NCI-H1092 treated with DMSO at 0.1 percent for 48 hours (cell line): Measurements from ENCODE around the gene SMOC1.

ENCODE experiments used
- DNase-seq: peaks from one replicate; lab custom pipeline; 2025; lab: John Stamatoyannopoulos, UW

The SMOC1 gene

DNA sequence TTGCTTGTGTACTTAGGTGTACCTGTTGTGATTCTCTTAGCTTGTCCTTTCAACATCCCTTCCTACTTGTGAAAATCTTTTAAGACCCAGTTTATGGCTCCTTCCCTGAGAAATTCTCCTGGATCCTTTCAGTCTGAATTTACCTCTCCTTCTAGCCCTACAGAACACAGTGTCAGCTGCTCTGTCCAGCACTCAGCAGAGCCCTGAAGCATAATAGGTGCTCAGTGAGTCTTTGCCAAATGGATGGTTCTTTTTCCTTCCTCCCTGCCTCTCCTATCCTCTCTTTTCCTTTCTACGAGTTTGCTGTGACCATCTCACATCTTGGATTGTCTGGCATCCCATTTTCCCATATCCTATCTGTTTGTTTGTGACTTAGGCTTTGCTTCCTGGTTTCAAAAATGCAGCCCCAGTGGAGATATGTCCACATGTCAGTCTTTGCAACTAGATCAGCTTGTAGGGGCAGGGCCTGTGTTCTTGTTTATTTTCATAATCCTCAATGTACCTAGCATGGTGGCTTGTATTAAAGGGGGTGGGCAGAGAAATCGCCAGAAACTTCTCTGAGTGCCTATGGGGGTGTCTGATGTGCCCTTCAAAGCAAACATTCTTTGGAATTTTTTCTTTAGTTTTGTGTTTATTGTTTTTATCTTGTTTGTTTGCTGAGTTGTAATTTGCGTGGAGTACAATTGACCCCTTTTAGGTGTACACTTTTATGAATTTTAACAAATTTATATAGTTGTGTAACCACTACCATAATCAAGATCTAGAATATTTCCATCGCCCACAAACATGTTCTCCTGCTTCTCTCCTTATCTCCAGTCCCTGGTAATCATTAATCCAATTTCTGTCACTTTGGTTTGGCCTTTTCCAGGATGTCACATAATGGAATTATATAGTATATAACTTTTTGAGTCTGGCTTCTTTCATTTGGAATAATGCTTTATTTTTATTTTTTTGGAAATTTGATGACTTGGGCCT, 62.8 kb downstream of the SMOC1 start:
- no peak for DNase-seq

DNA sequence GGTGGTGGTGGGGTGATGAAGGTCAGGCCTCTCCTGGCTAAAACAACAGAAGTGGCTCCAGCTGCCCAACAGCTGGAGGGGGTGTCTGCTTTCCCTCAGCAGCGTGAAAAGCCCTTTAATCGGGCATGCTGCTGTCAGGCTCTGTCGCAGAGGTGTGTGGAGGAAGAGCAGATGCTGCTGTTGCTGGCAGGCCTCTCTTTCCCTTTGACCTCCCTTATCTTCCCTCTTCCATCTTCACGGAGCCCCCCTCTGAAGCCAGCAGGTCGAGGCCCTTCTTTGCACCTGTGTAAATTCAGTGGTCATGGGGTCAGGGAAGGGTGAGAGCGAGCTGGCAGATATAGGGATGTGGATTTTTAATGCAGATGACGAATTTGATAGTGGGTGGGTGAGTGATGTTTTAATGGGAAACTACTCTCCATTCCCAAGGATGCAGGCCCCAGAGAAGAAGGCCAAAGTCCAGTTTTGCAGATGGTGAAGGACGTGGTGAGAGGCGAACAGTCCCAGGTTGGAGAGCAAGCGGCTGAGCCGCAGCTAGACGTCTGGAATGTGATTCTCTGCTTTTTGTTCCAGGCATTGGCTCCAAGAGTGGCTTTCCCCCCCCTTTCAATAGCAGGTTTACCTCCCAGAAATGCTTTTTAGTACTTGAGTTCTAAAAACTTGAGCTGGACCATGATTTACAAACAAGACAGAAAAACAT, 64.0 kb downstream of the SMOC1 start:
- no peak for DNase-seq

DNA sequence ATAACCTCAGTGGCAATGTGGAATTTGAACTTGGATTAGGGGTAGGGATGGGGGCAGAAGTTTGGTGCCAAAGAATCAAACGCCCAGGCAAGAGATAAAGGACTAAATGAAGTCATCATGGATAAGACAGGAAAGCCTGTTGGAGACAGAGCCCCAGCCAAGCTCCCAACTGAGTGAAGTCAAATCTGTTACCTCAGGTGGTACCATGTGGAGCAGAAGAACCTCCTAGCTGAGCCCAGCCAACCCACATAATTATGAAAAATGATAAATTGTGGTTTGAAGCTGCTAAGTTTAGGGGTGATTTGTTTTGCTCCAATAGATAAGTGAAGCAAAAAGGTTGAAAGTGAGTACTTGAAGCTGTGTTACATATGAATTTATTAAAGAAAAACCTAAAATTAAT, 66.1 kb downstream of the SMOC1 start:
- no peak for DNase-seq

DNA sequence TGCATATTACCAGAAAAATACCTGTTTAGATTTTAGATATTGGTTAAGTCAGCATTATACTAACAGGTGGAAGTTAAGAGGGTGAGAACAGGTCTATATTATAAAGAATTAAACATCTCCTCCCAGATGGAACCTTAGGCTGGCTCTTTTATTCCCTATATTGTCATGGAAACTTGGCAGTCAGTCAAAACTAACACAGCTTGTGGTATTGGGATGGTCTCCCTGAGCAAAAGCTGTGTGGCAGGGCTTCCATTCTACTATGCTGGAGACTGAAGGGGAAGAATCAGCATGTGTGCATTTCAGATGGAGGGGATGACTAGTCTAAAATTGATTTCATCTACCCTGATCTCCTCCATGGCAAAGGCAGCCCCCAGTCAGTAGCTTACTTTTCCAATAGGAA, 66.7 kb downstream of the SMOC1 start:
- DNase-seq = peak; percentile 60

DNA sequence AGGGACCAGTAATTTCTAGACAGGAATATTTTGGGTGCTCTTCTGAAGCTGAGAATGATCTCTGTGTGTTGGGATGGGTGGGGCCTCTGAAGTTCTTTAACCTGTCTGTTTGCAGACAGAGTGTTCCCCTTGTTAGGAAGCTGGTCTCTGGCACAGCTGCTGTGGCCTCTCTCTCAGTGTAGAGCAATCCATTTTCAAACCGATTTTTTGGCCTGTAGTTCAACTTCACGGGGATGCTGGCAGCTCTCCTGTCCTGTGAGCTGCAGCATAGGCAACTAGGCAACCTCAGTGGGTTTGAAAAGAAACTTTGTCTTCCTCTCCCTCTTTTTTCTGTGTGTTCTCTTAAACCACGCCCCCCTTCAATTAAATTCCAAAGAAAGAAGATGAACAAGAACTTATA, 69.1 kb downstream of the SMOC1 start:
- no peak for DNase-seq

DNA sequence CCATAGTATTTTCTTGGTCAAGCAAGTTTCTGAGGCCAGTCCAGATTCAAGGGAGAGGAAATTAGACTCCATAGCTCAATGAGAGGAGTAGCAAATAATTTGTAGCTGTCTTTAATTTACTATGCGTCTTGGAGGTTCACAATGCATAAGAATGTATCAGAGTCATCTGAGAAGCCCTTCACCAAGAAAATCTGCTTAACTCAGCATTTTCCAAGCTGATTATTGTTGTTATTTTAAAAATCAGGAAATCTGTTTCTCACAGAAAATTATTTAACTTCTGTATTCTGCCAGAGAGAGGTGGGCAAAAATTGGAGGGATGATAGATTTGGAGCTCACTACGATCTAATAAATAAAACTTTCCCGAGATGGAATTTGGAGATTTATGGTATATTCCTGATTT, 72.0 kb downstream of the SMOC1 start:
- no peak for DNase-seq

DNA sequence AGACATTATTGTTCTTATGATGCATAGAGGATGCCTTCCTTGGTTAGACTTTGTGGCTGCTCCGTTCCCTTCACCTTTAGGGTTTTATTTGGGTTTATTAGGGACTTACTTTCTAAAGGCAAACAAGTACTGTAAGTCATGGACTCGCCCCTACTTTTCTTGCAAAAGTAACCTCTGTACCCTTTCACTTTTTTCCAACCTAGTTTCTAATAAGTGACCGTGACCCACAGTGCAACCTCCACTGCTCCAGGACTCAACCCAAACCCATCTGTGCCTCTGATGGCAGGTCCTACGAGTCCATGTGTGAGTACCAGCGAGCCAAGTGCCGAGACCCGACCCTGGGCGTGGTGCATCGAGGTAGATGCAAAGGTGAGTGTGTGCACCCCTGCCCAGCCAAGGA, 72.7 kb downstream of the SMOC1 start:
- DNase-seq = no peak

DNA sequence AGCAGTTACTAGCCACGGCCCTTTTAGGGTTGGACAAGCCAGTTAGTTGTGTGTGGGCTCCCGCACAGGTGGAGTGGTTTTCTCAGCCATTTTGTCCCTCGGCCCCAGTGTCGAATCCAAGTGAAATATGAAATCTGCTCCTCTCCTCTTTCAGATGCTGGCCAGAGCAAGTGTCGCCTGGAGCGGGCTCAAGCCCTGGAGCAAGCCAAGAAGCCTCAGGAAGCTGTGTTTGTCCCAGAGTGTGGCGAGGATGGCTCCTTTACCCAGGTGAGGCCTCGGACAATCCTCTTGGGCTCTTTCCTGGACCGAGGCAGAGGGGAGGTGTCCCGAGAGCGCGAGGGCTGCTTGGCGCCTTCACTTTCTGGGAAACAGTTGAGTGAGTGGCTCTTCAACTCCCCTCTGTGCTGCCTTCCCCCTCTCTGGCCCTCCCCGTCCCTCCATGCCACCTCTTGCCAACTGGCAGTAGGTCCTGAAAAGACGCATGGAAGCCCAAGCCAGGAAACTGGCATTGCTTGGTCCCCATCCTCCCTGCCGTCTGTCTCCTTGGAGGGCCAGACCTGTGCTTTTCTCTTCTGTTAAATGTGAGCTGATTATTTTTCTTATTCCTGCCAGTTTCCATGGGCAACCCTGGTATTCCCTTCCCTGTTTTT, 74.2 kb downstream of the SMOC1 start:
- no peak for DNase-seq

DNA sequence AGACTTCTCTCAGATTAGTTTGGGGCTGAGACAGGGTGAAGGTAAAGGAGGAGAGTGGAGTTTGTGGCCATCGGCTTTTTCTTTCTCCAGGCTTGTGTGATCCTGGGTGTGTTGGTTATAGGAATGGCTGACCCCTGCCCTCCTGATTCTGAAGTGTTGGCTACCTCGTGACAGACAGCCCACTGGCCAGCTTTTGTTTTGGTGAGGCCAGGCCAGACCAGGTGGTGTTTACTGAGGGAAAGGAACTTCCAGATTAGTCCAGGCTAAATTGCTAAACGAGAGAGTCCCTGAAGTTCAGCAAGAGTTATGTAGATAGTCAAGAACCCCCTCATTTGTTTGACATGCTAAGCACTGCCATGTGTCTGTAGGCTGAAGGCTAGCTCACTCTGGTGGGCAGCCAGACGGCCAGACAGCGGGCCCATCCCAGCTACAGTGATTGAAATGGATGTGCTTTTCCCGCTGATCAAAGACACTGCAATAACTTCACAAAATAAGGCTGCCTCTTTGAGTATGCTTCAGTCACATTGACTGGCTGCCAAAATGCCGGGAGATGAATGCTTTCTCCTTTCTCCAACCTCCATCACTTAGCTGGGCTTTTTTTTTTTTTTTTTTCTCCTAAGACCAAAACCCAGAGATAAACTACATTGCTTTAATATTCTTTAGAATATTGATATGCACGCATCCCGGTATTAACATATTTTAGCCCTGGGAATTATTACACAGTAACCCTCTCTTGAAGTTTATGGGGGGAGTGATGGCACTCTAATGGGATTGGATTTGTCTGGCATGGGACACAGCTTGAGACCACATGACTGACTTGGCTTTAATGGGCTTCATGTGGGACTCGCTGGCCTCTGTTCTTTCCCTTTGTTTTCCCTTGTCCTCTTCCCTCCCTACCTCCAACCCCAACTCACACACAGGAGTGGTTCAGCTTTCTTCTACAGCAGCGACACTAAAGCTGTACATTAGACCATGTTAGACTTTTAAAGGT, 76.9 kb downstream of the SMOC1 start:
- DNase-seq = no peak

DNA sequence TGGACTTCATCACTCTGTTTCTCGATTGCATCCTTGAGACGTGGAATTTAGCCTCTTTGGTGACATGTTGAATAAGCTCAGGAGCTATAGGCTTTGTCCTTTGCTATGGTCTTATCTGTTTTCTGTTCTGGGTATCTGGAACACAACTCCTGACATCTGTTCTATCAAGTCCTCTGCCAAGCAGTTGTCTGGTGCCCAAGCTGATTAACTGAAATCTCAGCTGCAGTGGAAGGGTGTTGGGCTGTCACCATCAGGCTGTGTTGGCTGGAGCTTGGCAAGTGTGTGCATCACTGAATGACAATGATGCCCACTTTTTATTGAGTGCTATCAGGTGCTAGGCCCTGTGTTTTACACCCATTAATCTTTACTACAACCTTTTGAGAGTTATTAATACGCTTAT, 77.8 kb downstream of the SMOC1 start:
- DNase-seq = no peak

DNA sequence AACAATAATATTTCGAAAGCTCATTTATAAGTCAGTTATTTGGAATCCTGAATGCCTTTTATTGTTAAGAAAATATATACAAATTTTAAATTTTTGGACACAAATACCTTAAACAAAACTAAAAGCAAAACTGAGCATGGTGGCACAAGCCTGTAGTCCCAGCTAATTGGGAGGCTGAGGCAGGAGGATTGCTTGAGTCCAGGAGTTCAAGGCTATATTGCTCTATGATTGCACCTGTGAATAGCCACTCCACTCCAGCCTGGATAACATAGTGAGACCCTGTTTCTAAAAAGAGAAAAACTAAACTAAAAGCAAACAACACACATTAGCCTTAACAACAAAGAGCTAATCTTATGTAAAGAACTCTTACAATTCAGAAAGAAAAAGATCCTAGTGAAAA, 78.8 kb downstream of the SMOC1 start:
- no peak for DNase-seq

DNA sequence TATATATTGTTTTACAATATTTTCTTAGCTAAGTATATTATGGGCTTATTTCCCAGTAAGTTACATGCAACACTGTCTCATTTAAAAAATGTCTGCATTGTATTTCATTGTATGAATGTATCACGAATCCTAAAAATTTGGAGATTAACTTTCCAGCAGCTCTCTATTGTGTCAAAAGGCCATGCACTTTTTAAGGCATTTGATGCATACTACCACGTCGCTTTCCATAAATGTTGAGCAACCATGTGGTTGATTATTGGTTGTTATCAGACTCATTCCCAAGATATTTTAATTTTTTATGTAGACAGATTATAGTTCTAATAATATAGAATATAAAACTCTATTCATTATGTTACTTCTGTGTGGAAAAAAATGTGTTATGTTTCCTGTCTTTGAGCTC, 79.9 kb downstream of the SMOC1 start:
- no peak for DNase-seq

DNA sequence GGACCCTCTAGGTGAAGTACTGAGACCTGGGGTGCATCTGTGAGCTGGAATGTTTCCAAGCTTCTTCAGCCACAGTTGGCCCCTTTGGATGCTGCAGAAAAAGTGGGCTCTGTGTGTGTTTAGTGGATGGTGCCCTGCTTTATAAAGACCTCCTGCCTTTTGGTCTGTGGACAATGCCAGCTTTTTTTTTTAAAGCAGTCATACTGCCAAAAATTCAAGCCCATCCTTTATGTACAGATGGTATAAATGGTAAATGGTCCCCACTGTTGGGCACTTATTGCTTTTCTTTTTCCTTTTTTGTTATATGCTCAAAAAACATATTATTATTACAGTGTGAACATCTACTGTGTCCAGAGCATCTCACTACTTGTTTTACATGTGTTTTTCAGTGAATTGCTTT, 81.1 kb downstream of the SMOC1 start:
- DNase-seq = peak; percentile 39

DNA sequence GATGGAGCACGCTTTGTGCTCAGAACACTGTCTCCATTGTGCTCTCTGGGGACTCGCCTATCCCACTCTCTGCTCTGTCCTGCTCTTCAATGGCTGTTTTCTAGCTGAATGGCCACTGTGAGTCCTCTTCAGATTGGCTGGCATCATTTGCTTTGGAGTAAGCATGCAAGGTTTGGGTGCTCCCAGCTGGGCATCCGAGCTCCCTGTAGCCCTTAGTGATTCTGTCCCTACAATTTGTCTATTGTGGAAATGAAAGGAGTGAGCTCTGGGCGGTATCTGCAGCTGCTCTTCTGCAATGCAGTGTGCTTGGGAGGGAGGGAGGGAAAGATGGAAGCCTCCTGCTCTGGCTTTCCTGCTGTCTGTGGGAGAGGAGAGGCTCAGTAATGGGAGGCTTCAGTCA, 84.8 kb downstream of the SMOC1 start:
- no peak for DNase-seq

DNA sequence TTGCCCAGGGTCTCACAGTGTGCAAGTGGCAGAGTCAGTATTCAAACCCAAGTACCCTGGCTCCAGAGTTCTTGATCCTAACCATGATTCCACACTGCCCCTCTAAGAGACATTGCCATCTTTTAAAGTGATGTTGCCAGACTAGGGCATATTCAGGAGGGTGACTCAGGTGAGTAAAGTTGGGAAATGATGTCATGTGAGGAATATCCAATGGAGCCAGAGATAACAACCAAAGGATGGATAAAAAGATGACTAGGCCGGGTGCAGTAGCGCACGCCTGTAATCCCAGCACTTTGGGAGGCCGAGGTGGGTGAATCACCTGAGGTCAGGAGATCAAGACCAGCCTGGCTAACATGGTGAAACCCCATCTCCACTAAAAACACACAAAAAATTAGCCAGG, 85.6 kb downstream of the SMOC1 start:
- no peak for DNase-seq

DNA sequence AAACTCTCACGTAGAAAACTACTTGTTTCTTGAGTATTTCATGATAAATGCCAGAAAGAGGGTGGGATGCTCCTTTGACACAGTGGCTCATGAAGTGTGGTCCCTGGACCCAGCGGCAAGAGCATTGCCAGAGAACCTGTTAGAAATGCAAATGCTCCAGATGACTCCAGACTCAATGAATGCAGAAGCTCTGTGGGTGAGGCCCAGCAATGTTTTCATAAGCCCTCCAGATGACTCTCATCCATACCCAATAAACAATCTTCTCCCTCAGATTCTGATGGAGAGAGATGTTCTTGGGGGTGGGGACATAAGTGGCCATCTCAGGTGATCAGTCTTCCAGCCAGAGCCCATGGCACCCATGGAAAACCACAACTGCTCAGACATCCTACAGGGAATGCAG, 88.9 kb downstream of the SMOC1 start:
- no peak for DNase-seq

DNA sequence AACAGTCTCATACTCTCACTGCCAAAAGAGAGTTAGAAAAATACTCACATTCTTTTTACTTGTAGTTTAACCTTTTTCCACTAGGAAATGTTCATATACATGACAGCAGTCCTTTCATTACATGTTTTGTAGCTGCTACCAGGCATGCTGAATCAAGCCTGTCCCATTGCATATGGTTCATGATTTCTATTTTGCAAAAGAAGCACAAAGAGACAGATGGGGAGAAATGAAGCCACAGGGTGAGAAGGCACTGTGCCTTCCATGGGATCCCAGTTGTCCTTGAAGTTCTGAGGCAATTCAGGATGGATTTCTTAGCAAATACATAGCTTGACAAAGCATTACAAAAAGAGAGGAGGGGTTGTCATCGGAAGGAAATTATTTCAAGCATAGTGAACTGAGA, 89.5 kb downstream of the SMOC1 start:
- no peak for DNase-seq

DNA sequence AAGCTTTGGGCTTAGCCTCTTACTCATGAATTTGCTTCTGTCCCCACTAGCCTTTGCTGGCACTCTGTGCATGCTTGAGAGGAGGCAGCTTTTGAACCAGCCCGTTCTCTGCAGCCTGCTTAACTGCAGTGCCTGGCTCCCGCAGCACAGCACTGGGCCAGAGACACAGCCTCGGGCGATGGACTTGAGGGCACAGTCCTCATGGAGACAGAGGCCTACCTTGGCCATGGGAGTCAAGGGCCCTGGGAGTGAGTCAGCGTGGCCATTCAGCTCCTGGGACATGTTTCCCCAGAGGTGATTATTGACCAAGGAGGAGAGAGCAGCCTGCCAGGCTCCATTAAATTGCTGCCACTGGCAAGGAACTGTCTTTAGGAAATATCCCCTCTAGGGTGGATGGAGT, 93.5 kb downstream of the SMOC1 start:
- no peak for DNase-seq

DNA sequence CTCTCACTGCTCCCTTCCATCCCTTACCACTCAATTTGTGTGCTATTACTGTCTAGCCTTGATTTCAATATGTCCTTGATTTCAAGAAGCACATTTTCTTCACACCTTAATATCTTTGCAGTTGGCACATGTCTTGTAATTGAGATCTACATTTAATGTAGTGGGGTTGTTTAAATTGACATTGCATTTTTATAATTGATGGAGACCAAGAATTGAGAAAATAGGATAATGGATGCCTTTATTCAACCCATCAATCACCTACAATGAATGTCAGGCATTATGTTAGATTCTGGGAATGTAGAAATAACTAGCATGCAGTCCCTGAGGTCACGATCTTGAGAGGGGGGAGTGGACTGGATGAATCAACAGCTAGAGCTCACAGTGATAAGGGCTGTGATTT, 94.6 kb downstream of the SMOC1 start:
- no peak for DNase-seq

DNA sequence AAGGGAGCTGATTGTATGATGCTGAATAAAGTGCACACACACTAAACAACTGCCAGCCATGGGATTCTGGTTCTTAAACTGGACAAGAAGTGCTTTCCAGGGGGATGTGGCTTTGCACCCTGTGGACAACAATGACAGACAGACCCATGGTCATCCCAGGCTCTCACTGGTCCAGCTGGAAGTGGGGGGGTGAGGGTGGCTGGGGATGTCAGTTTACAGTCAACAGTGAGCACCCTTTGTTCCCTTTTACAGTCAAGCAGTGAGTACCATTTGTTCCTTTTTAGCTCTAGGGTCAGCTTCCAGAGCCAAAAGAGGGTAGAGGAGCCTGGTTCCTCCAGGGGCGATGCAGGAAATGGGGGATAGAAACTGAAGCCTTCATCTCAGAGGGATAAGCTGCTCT, 100.7 kb downstream of the SMOC1 start:
- DNase-seq = no peak
